ENCODE measurements around the gene TMCC1. TPM values are rescaled to one million over a fixed set of nuclear protein-coding genes. Genes with fewer than 3 reads are reported as not detected.
A peak's percentile ranks its signal among the peaks of the same experiment; 100 is the strongest.

TMCC1 gene
- polyA plus RNA-seq, 2 of the 4 experiments (the other 2 are of a cell fraction): 30.3 to 75.7 TPM

GRCh38 chr3:129618901-129619671 lies 274.4 kb downstream of the TMCC1 start:
- TF ChIP-seq MAFK (IDR thresholded peaks at IDR 0.05; ENCODE audit: partially characterized antibody) (no peak), FOSB (CRISPR knock-in tag; IDR thresholded peaks at IDR 0.05) (no peak), KDM5A (IDR thresholded peaks at IDR 0.05) (no peak), MAX (IDR thresholded peaks at IDR 0.05) (no peak), USF2 (IDR thresholded peaks at IDR 0.05) (no peak), ZFP36 (IDR thresholded peaks at IDR 0.05; ENCODE audit: borderline replicate concordance, partially characterized antibody) (no peak), CBX2 (IDR thresholded peaks at IDR 0.05; ENCODE audit: borderline replicate concordance, low read depth) (no peak), NFE2L2 (conservative IDR thresholded peaks at IDR 0.05; ENCODE audit: low read length) (no peak), ATOH8 (CRISPR knock-in tag; IDR thresholded peaks at IDR 0.05; ENCODE audit: low read depth) (no peak), HES2 (IDR thresholded peaks at IDR 0.05) (no peak), RNF2 (IDR thresholded peaks at IDR 0.05; ENCODE audit: borderline replicate concordance, low read depth) (no peak), ELK1 (IDR thresholded peaks at IDR 0.05; ENCODE audit: low read depth, low read length) (no peak), CHD2 (IDR thresholded peaks at IDR 0.05; ENCODE audit: low read length, partially characterized antibody) (no peak), CEBPB (IDR thresholded peaks at IDR 0.05) (no peak), FOXS1 (CRISPR knock-in tag; IDR thresholded peaks at IDR 0.05) (no peak), SREBF2 (IDR thresholded peaks at IDR 0.05) (no peak)
- TF ChIP-seq, protein P1, sequence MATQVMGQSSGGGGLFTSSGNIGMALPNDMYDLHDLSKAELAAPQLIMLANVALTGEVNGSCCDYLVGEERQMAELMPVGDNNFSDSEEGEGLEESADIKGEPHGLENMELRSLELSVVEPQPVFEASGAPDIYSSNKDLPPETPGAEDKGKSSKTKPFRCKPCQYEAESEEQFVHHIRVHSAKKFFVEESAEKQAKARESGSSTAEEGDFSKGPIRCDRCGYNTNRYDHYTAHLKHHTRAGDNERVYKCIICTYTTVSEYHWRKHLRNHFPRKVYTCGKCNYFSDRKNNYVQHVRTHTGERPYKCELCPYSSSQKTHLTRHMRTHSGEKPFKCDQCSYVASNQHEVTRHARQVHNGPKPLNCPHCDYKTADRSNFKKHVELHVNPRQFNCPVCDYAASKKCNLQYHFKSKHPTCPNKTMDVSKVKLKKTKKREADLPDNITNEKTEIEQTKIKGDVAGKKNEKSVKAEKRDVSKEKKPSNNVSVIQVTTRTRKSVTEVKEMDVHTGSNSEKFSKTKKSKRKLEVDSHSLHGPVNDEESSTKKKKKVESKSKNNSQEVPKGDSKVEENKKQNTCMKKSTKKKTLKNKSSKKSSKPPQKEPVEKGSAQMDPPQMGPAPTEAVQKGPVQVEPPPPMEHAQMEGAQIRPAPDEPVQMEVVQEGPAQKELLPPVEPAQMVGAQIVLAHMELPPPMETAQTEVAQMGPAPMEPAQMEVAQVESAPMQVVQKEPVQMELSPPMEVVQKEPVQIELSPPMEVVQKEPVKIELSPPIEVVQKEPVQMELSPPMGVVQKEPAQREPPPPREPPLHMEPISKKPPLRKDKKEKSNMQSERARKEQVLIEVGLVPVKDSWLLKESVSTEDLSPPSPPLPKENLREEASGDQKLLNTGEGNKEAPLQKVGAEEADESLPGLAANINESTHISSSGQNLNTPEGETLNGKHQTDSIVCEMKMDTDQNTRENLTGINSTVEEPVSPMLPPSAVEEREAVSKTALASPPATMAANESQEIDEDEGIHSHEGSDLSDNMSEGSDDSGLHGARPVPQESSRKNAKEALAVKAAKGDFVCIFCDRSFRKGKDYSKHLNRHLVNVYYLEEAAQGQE (IDR thresholded peaks at IDR 0.05): no peak
- TF ChIP-seq, protein P2, sequence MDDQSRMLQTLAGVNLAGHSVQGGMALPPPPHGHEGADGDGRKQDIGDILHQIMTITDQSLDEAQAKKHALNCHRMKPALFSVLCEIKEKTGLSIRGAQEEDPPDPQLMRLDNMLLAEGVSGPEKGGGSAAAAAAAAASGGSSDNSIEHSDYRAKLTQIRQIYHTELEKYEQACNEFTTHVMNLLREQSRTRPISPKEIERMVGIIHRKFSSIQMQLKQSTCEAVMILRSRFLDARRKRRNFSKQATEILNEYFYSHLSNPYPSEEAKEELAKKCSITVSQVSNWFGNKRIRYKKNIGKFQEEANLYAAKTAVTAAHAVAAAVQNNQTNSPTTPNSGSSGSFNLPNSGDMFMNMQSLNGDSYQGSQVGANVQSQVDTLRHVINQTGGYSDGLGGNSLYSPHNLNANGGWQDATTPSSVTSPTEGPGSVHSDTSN (IDR thresholded peaks at IDR 0.05): no peak
- Histone ChIP-seq H3K4me2 (no peak overlapping the region), H3K4me1 (peaks cover 48% of the 10 kb centered on the region), H3K27ac (peak overlapping the region in 1 of 2 experiments; percentile 54; a peak in 3 of 6 replicates), H3K4me3 (no peak overlapping the region), H3K9me3 (no peaks in the 10 kb centered on the region)
- FAIRE-seq (no peak), DNase-seq (ENCODE audit: low read depth in 1 of 2, low spot score in 1 of 2) (no peak), ATAC-seq (no peak)
- 92% methylated on average over 10 of the region's 23 CpGs for WGBS (ENCODE audit: missing lambda C conversion rate)
- ChIA-PET CTCF (no interaction called here), POLR2A (no interaction called here)

All from A549 (cell line).